ENCODE results near the gene RNMT.

DNA sequence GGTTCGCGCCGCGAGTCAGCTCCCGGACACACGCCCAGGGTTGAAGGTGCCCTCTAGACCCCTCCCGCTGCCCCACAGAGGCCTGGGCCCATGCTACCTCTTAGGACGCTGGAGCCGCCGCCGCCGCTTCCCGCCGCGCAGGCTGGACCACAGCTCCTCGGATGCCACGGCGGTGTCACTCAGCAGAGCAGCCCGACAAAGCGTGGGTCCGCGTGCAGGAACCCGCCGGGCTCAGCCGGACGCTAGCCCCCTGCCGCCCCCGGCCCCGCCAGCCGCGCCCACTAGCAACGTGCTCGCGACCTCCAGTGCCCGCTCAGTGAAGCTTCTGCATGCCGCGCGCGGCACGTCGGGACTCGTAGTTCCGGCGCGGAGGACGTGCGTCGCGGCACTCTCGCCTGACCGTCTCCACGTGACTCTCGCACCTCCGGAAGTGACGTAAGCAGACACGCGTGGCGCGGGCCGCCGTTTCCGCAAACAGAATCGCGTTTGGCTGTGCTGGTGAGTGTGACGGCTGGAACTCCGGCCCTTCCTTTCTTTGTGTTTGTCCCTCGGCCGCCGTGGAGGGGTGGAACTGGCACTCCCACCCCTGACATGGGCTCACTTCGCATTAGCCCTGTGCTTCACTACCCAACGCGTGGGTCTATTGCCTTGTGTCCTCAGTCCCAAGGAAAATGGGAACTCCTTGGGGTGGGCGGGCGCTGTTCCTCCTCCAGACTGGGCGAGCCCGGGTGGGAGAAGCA lies at the start of gene RNMT, which contains the start of gene FAM210A:
- peak; percentile 84 for TF ChIP-seq POLR2AphosphoS5 (IDR thresholded peaks at IDR 0.05; ENCODE audit: low read depth)
- TF ChIP-seq EZH2 (IDR thresholded peaks at IDR 0.05; ENCODE audit: low read depth, unreplicated experiment), result no peak
- TF ChIP-seq ZNF114 (CRISPR knock-in tag; IDR thresholded peaks at IDR 0.05), result no peak
